MCF 10A (cell line): ENCODE data around the gene HEPHL1. TPM values are rescaled to one million over a fixed set of nuclear protein-coding genes. Genes with fewer than 3 reads are reported as not detected.

Experiments
- BruUV-seq: library from RNA; stranded (reverse); fragments of 400-500 nt; replicated peaks from 2 replicates; lab custom pipeline; 2021; lab: Mats Ljungman, UMichigan
- CTCF ChIA-PET: fragments of 300-600 bp; sonication (Branson Sonifier 250); formaldehyde crosslinking; extraction: SDS; loops from one replicate; lab custom pipeline; 2021; ENCODE audit warnings: antibody characterized with exemption, inconsistent platforms; lab: Yijun Ruan, JAX
- POLR2A ChIA-PET: fragments of 300-600, 350-650 bp; sonication (Branson Sonifier 250); formaldehyde crosslinking; extraction: SDS; loops from one replicate; lab custom pipeline; 2020; ENCODE audit warnings: antibody characterized with exemption, inconsistent platforms; lab: Yijun Ruan, JAX
- DNase-seq: peaks from one replicate; pipeline ENCODE4 v3.0.0-alpha.2; 2018; ENCODE audit not compliant: unreplicated experiment
- H3K27ac Mint-ChIP-seq: one replicate; pipeline ENCODE4 v1.8.0; 2022; ENCODE audit warnings: mild to moderate bottlenecking, low read depth, mixed read lengths; ENCODE audit not compliant: unreplicated experiment
- H3K27me3 Mint-ChIP-seq: one replicate; pipeline ENCODE4 v1.8.0; 2022; ENCODE audit warnings: mixed read lengths; ENCODE audit not compliant: insufficient read depth, unreplicated experiment
- H3K36me3 Mint-ChIP-seq: one replicate; pipeline ENCODE4 v1.8.0; 2022; ENCODE audit warnings: mild to moderate bottlenecking, moderate library complexity, mixed read lengths; ENCODE audit not compliant: insufficient read depth, unreplicated experiment
- H3K4me1 Mint-ChIP-seq: one replicate; pipeline ENCODE4 v1.8.0; 2022; ENCODE audit warnings: mixed read lengths; ENCODE audit not compliant: insufficient read depth, unreplicated experiment
- H3K4me3 Mint-ChIP-seq: one replicate; pipeline ENCODE4 v1.8.0; 2022; ENCODE audit warnings: mild to moderate bottlenecking, moderate library complexity, mixed read lengths; ENCODE audit not compliant: unreplicated experiment
- H3K9me3 Mint-ChIP-seq: one replicate; pipeline ENCODE4 v1.8.0; 2022; ENCODE audit warnings: mixed read lengths; ENCODE audit not compliant: unreplicated experiment
- CTCF ChIP-seq: fragments of 200-600 bp; IDR thresholded peaks from one replicate; pipeline ENCODE4 v1.8.0; 2022; ENCODE audit warnings: antibody characterized with exemption, mild to moderate bottlenecking; ENCODE audit not compliant: unreplicated experiment
- intact Hi-C: fragments of 100-400 bp; cut with micrococcal nuclease; formaldehyde crosslinking; loops from 2 replicates; pipeline ENCODE4 v1.14.1; 2022
- total RNA-seq: library from RNA; stranded (reverse); gene quantifications from 2 replicates; pipeline ENCODE4 v1.2.3, GENCODE V29; 2022

HEPHL1 gene
- total RNA-seq, 1 experiment from 2014 or later = not detected

- Mint-ChIP-seq H3K36me3 (no peaks in the 10 kb centered on the region), H3K27me3 (no peaks in the 10 kb centered on the region), H3K27ac (no peak overlapping the region), H3K9me3 (no peaks in the 10 kb centered on the region), H3K4me3 (no peak overlapping the region), H3K4me1 (peaks cover 22% of the 10 kb centered on the region)
- POLR2A ChIA-PET = interaction anchor here (1.3 to 1.7 kb wide), 3 partner anchors 9 to 13 kb away, joined by 3 to 6 read pairs (median 4); partner anchors contain the start of gene PANX1
- intact Hi-C loops = no loop called here
- CTCF ChIA-PET = interaction anchor here (2.0 kb wide), 1 partner anchor 42 kb away, joined by 6 read pairs; no protein-coding TSS in a partner anchor
- no peak for TF ChIP-seq CTCF
- DNase-seq = no peak
- BruUV-seq = no TSS peak
These were observed 120.6 kb downstream of the HEPHL1 start for GRCh38 chr11:94141511-94142307.

GRCh38 chr11:94142308-94143281 is 121.4 kb downstream of the HEPHL1 start:
- no peak for TF ChIP-seq CTCF
- H3K27ac Mint-ChIP-seq = no peak overlapping the region
- ChIA-PET CTCF (interaction anchor here (0.6 to 2.0 kb wide), 2 partner anchors 41 to 106 kb away, joined by 3 to 6 read pairs; no protein-coding TSS in a partner anchor), POLR2A (interaction anchor here (1.3 to 1.7 kb wide), 3 partner anchors 8 to 14 kb away, joined by 3 to 6 read pairs (median 4); partner anchors contain the start of gene PANX1)
- no peaks in the 10 kb centered on the region for H3K9me3 Mint-ChIP-seq
- H3K27me3 Mint-ChIP-seq = no peaks in the 10 kb centered on the region
- no peak for DNase-seq
- intact Hi-C loops = no loop called here
- H3K4me3 Mint-ChIP-seq = no peak overlapping the region
- H3K4me1 Mint-ChIP-seq = peaks cover 21% of the 10 kb centered on the region
- H3K36me3 Mint-ChIP-seq = no peaks in the 10 kb centered on the region
- BruUV-seq = no TSS peak

GRCh38 chr11:94144216-94144615 is 123.1 kb downstream of the HEPHL1 start:
- POLR2A ChIA-PET = interaction anchor here (0.6 to 1.7 kb wide), 5 partner anchors 9 to 51 kb away, joined by 3 to 9 read pairs (median 5); partner anchors contain the start of gene PANX1
- Mint-ChIP-seq H3K4me1 (peaks cover 38% of the 10 kb centered on the region), H3K27ac (no peak overlapping the region), H3K36me3 (peaks cover 8% of the 10 kb centered on the region), H3K9me3 (no peaks in the 10 kb centered on the region), H3K4me3 (no peak overlapping the region), H3K27me3 (no peaks in the 10 kb centered on the region)
- BruUV-seq = no TSS peak
- intact Hi-C loops = no loop called here
- DNase-seq = no peak
- CTCF ChIA-PET = interaction anchor here (0.6 to 1.2 kb wide), 5 partner anchors 13 to 249 kb away, joined by 3 to 6 read pairs (median 3); no protein-coding TSS in a partner anchor
- no peak for TF ChIP-seq CTCF
